ENCODE data around the gene SND1.

The SND1 gene

GRCh38 chr7:127690337-127690736, 38.3 kb downstream of the SND1 start:
- DNase-seq = no peak

- no peak for DNase-seq
Measured at GRCh38 chr7:127690806-127691205, 38.8 kb downstream of the SND1 start.

GRCh38 chr7:127692200-127692599, 40.2 kb downstream of the SND1 start:
- no peak for DNase-seq

- no peak for DNase-seq
Measured at GRCh38 chr7:127699853-127700252, 47.9 kb downstream of the SND1 start.

GRCh38 chr7:127702052-127702652, 50.2 kb downstream of the SND1 start:
- no peak for DNase-seq

- no peak for DNase-seq
Measured at GRCh38 chr7:127702938-127703337, 50.9 kb downstream of the SND1 start.

GRCh38 chr7:127704211-127704610, 52.2 kb downstream of the SND1 start:
- DNase-seq = no peak

- DNase-seq = no peak
Measured at GRCh38 chr7:127705461-127705959, 53.5 kb downstream of the SND1 start.

- DNase-seq = no peak
Measured at GRCh38 chr7:127706766-127707165, 54.8 kb downstream of the SND1 start.

GRCh38 chr7:127708201-127708600, 56.2 kb downstream of the SND1 start:
- no peak for DNase-seq

GRCh38 chr7:127708788-127709187, 56.8 kb downstream of the SND1 start:
- DNase-seq = peak; percentile 73

GRCh38 chr7:127710635-127711034, 58.6 kb downstream of the SND1 start:
- DNase-seq = no peak

GRCh38 chr7:127711872-127712271, 59.9 kb downstream of the SND1 start:
- no peak for DNase-seq

GRCh38 chr7:127713006-127713405, 61.0 kb downstream of the SND1 start:
- no peak for DNase-seq

GRCh38 chr7:127713758-127714157, 61.8 kb downstream of the SND1 start:
- DNase-seq = no peak

- DNase-seq = no peak
Measured at GRCh38 chr7:127715272-127715671, 63.3 kb downstream of the SND1 start.

GRCh38 chr7:127715901-127716300, 63.9 kb downstream of the SND1 start:
- no peak for DNase-seq

- DNase-seq = no peak
Measured at GRCh38 chr7:127717502-127718339, 65.7 kb downstream of the SND1 start.

GRCh38 chr7:127718340-127718679, 66.3 kb downstream of the SND1 start:
- no peak for DNase-seq

GRCh38 chr7:127726476-127726875, 74.5 kb downstream of the SND1 start:
- no peak for DNase-seq

GRCh38 chr7:127730658-127731276, 78.8 kb downstream of the SND1 start:
- no peak for DNase-seq

GRCh38 chr7:127731431-127732080, 79.6 kb downstream of the SND1 start:
- DNase-seq = no peak

GRCh38 chr7:127732306-127732705, 80.3 kb downstream of the SND1 start:
- DNase-seq = no peak

- no peak for DNase-seq
Measured at GRCh38 chr7:127733986-127734385, 82.0 kb downstream of the SND1 start.

All from activated gamma-delta T cell treated with Interleukin-2 at 50 U/mL for 16 hours (primary cell).